GM21737 (cell line): ENCODE data around the gene CPB1.
"Not testable (repeated sequence)": the region's sequence is repeated elsewhere in the genome, so short reads cannot be mapped to it uniquely, and the experiment has no call there.

Experiments
- ATAC-seq: cut with Tn5 transposase; IDR thresholded peaks from one replicate; pipeline ENCODE4 v1.9.1; 2021; ENCODE audit warnings: mild to moderate bottlenecking, moderate library complexity; ENCODE audit not compliant: unreplicated experiment

The CPB1 gene

GRCh38 chr3:148827585-148827984 is at the start of gene CPB1:
CPB1 (plus strand) TSS chr3:148827811; CDS start chr3:148827824, 13 bp downstream.
- no peak for ATAC-seq

GRCh38 chr3:148778926-148779325 is 48.7 kb upstream of the CPB1 start:
- ATAC-seq = no peak

- not testable (repeated sequence) for ATAC-seq
These were observed 42.6 kb upstream of the CPB1 start for GRCh38 chr3:148785026-148785425.

GRCh38 chr3:148786159-148786558 is 41.5 kb upstream of the CPB1 start:
- not testable (repeated sequence) for ATAC-seq

DNA sequence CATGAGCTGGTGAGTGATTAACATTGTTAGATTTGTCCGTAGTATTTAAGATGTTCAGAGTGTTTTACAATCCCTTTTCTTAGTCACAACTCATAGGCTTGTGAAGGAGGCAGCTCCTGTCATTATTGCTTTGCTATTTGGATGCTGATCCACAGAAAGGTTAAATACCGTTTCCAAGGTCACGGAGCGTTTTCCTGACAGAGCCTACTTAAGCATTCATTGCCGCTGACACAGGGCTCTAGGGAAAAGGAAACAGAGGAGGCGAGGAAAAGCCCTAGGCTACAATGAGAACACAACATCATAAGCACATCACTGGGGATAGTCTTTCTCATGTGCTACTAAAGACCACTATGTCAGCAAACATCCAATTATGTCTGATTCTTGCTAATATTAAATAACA is 38.5 kb upstream of the CPB1 start:
- ATAC-seq = no peak

- no peak for ATAC-seq
These were observed 37.7 kb upstream of the CPB1 start for GRCh38 chr3:148789906-148790305.

DNA sequence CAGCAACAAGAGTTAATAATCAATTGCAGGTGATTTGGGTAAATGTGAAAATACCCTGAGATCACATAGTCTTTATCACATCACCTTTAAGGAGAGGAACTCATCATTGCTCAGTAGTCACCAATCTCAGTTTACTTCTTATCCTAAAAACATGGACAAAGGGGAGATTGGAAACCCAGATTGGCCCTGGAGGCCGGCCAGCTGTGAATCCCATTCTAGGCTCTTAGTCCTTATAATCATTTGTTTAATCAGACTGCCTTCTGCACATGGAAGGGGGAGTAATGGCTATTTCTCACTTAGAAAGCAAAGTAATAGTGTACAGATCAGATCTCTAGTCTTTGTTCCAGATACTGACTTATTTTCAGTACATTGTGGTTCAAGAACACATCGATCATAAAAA is 37.2 kb upstream of the CPB1 start:
- ATAC-seq = no peak

DNA sequence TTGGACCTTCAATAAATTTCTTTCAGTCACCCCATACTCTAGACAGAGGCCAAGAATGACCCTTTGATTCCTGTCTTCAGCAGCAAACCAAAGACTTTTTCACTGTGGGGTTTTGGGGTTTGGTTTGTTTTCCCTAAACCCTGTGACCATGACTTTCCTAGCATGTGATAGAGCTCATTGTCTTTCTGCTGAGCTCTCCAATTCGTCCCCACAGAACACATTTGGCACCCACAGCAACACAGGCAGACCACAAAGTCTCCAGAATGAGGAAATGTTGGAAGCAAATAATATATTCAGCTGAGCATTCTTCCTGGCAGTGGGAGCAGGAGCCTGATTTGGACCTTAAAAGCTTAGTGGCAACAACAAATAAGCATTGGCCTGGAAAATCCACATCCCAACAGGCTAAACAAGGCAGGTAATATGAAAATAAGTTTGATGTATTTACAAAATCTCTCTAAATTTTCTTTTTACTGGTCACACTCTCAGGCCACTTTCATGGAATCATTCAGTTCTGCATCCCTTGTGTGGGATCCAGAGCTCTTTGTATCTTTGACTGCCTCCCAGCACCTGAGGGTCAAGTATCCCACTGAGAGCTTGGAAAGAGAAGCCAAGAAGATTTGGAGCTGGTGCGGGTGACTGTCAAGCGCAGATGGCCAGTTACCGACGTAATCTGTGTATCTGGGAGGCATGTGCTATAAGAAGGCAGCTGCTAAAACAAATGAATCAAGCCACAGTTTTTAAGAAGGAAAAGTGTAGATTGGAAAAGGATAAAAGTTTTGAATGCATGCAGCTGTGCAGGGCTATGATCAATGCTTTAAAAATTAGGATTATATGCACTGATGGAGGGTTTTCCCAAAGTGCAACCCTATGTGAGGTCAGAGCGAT is 36.5 kb upstream of the CPB1 start:
- ATAC-seq = no peak

- no peak for ATAC-seq
These were observed 35.7 kb upstream of the CPB1 start for GRCh38 chr3:148791920-148792319.

- ATAC-seq = no peak
These were observed 35.1 kb upstream of the CPB1 start for GRCh38 chr3:148792516-148792915.

GRCh38 chr3:148796799-148797198 is 30.8 kb upstream of the CPB1 start:
- no peak for ATAC-seq

GRCh38 chr3:148797795-148798194 is 29.8 kb upstream of the CPB1 start:
- ATAC-seq = no peak

DNA sequence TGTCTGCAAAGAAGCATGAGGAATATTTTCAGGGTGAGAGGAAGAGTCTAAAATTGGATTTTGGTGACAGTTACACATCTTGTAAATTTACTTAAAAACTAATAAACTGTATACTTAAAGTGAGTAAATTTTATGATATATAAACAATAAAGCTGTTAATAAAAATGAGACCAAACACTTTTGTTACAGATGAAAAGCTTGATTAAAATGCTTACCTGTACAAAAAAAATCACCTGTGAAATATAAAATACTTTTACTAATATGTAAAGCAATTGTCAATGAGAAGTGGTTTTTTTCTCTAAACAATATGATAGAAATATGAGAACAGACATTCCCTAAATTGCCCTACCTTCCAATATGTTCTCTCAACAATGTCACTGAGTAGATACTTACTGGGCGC is 27.2 kb upstream of the CPB1 start:
- ATAC-seq = no peak

- ATAC-seq = no peak
These were observed 17.8 kb upstream of the CPB1 start for GRCh38 chr3:148809835-148810234.

DNA sequence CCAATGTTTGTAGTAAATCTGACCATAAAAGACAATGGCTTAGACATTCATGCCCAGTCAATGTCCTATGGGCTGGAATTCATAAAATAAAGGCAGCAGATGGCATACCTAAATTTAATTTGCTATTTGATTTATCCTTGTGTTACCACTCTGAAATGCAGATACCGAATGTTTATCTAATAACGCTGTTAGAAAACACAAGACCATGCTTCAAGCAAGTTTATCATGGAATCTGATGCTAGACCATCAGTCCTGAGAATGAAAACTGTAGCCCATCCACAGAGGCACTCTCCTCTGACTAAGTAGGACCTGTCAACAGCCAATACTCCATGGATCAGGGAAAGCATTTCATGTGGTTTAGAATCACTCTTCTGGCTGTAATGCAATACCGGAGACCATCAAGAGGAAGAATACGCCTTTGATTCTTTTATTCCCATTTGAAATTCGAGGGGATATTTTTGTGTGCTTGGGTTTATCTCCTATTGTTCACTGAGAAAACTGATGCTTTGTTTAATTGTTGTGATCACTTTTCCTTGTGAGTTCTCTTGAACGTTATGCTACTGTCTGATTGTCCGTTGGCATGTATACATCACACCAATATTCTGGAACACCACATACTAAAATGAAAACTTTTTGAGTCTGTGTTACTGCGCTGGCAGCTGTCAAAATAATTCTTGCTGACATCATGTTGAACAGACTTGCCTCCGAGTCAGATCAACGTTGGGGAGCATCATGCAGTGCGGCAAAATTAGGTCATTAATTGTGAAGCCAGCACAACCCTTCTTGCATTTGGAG is 12.1 kb upstream of the CPB1 start:
- no peak for ATAC-seq

GRCh38 chr3:148816427-148816826 is 11.2 kb upstream of the CPB1 start:
- no peak for ATAC-seq

DNA sequence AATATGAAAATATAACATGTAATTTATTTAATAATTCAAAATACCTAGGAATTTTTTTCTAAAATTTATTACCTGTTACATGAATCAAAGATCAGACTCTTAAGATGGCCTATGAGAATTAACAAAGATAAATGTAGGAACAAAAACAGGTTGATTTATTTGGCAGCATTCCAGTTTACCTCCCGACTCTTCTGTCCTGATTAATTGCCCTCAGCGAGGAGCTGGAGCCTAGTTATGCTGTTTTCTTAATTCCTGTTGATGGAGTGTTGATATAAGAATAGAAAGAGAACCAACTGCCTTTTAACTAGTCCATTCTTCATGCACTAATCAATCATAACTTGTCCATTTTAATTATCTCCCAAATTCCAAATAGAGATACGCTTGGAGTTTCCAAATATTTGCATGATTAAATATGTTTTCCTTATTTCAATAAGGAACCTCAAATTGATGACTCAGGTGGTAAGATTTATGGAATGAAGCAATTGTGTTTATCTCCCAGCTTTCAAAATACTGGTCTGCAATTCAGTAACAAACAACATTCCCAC is 10.6 kb upstream of the CPB1 start:
- no peak for ATAC-seq

- ATAC-seq = no peak
These were observed 7.0 kb upstream of the CPB1 start for GRCh38 chr3:148820361-148821245.

- no peak for ATAC-seq
These were observed 4.6 kb upstream of the CPB1 start for GRCh38 chr3:148823026-148823425.

DNA sequence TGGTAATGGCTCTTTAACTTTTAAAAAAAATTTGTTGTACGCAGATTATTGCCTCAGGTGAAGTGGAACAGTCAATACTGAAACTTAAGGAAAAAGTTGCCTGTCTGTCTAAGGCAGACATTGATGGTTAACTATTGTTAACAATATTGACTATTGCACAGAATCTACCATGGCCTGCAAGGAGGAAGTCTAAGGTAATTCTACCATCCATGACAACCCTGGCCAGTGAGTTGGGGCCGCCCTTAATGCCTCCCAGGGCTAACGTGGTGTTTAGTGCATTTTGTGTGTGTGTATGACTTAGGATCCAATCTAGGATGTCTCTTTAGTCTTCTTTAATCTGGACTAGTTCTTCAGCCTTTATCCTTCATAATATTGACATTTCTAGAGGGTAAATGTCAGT is 2.1 kb upstream of the CPB1 start:
- ATAC-seq = no peak
